Measurements from ENCODE around the gene USP9X.

DNA sequence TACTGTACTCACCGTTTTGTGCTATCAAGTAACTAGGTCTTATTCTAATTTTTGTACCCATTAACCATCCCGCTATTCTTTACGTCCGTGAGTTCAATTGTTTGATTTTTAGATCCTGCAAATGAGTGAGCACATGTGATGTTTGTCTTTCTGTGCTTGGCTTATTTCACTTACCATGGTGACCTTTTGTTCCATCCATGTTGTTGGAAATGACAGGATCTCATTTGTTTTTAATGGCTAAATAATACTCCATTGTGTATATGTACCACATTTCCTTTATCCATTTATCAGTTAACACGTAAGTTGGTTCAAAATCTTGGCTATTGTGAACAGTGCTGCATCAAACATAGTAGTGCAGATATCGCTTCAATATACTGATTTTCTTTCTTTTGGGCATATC is 48.3 kb downstream of the USP9X start:
- TF ChIP-seq, protein P1, sequence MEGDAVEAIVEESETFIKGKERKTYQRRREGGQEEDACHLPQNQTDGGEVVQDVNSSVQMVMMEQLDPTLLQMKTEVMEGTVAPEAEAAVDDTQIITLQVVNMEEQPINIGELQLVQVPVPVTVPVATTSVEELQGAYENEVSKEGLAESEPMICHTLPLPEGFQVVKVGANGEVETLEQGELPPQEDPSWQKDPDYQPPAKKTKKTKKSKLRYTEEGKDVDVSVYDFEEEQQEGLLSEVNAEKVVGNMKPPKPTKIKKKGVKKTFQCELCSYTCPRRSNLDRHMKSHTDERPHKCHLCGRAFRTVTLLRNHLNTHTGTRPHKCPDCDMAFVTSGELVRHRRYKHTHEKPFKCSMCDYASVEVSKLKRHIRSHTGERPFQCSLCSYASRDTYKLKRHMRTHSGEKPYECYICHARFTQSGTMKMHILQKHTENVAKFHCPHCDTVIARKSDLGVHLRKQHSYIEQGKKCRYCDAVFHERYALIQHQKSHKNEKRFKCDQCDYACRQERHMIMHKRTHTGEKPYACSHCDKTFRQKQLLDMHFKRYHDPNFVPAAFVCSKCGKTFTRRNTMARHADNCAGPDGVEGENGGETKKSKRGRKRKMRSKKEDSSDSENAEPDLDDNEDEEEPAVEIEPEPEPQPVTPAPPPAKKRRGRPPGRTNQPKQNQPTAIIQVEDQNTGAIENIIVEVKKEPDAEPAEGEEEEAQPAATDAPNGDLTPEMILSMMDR (IDR thresholded peaks at IDR 0.05), result no peak
- TF ChIP-seq POLR2AphosphoS5 (IDR thresholded peaks at IDR 0.05) (no peak), POLR2A (IDR thresholded peaks at IDR 0.05) (no peak)

Measured in suprapubic skin (tissue), 4 donors.